Stimulated activated CD4-positive, alpha-beta T cell treated with anti-CD3 and anti-CD28 coated beads, Interleukin-1b, Interleukin-23, amount 100 ng/mL, for 48 hours (primary cell): Measurements from ENCODE around the gene SPACA9.
A peak's percentile ranks its signal among the peaks of the same experiment; 100 is the strongest.

Experiments used
- DNase-seq: peaks from one replicate; pipeline ENCODE4 v3.0.0-alpha.2; 2020

The SPACA9 gene

GRCh38 chr9:132878695-132879456, at the start of gene SPACA9:
SPACA9 (plus strand) TSS chr9:132878898; CDS start chr9:132883948, 5,050 bp downstream.
- DNase-seq = peak; percentile 24

- no peak for DNase-seq
Measured at GRCh38 chr9:132832171-132832881, 46.4 kb upstream of the SPACA9 start.

GRCh38 chr9:132833550-132834121, 45.1 kb upstream of the SPACA9 start:
- DNase-seq = no peak

- DNase-seq = no peak
Measured at GRCh38 chr9:132834343-132834742, 44.4 kb upstream of the SPACA9 start.

- DNase-seq = no peak
Measured at GRCh38 chr9:132837501-132838286, 41.0 kb upstream of the SPACA9 start.

- DNase-seq = no peak
Measured at GRCh38 chr9:132838291-132838690, 40.4 kb upstream of the SPACA9 start.

- no peak for DNase-seq
Measured at GRCh38 chr9:132840980-132841379, 37.7 kb upstream of the SPACA9 start.

- DNase-seq = no peak
Measured at GRCh38 chr9:132842124-132843044, 36.3 kb upstream of the SPACA9 start.

GRCh38 chr9:132846109-132846917, 32.4 kb upstream of the SPACA9 start:
- no peak for DNase-seq

- no peak for DNase-seq
Measured at GRCh38 chr9:132846918-132847515, 31.7 kb upstream of the SPACA9 start.

- DNase-seq = no peak
Measured at GRCh38 chr9:132849185-132849706, 29.5 kb upstream of the SPACA9 start.

- no peak for DNase-seq
Measured at GRCh38 chr9:132853482-132853881, 25.2 kb upstream of the SPACA9 start.

- no peak for DNase-seq
Measured at GRCh38 chr9:132854832-132855231, 23.9 kb upstream of the SPACA9 start.

- no peak for DNase-seq
Measured at GRCh38 chr9:132855904-132856303, 22.8 kb upstream of the SPACA9 start.

GRCh38 chr9:132857031-132857430, 21.7 kb upstream of the SPACA9 start:
- no peak for DNase-seq

GRCh38 chr9:132857616-132858342, 20.9 kb upstream of the SPACA9 start:
- DNase-seq = no peak

GRCh38 chr9:132858751-132859150, 19.9 kb upstream of the SPACA9 start:
- no peak for DNase-seq

- no peak for DNase-seq
Measured at GRCh38 chr9:132861666-132862065, 17.0 kb upstream of the SPACA9 start.

- no peak for DNase-seq
Measured at GRCh38 chr9:132862533-132862932, 16.2 kb upstream of the SPACA9 start.

- DNase-seq = no peak
Measured at GRCh38 chr9:132863096-132863495, 15.6 kb upstream of the SPACA9 start.
